ENCODE data around the gene TMEM81. TPM values are rescaled to one million over a fixed set of nuclear protein-coding genes. Genes with fewer than 3 reads are reported as not detected.

TMEM81 gene
- total RNA-seq, 1 donor from 2014 or later: not detected

GRCh38 chr1:205056956-205057568 lies 27.2 kb downstream of the TMEM81 start:
- Histone ChIP-seq H3K4me1 (no peaks in the 10 kb centered on the region), H3K36me3 (no peaks in the 10 kb centered on the region), H3K27ac (no peak overlapping the region), H3K4me3 (no peak overlapping the region), H3K27me3 (no peaks in the 10 kb centered on the region), H3K9me3 (no peaks in the 10 kb centered on the region)
- intact Hi-C loops (cut with DNase I): no loop called here
- TF ChIP-seq, protein P1, sequence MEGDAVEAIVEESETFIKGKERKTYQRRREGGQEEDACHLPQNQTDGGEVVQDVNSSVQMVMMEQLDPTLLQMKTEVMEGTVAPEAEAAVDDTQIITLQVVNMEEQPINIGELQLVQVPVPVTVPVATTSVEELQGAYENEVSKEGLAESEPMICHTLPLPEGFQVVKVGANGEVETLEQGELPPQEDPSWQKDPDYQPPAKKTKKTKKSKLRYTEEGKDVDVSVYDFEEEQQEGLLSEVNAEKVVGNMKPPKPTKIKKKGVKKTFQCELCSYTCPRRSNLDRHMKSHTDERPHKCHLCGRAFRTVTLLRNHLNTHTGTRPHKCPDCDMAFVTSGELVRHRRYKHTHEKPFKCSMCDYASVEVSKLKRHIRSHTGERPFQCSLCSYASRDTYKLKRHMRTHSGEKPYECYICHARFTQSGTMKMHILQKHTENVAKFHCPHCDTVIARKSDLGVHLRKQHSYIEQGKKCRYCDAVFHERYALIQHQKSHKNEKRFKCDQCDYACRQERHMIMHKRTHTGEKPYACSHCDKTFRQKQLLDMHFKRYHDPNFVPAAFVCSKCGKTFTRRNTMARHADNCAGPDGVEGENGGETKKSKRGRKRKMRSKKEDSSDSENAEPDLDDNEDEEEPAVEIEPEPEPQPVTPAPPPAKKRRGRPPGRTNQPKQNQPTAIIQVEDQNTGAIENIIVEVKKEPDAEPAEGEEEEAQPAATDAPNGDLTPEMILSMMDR (IDR thresholded peaks at IDR 0.05): no peak
- DNase-seq (ENCODE audit: low spot score in 2 of 2): no peak

DNA sequence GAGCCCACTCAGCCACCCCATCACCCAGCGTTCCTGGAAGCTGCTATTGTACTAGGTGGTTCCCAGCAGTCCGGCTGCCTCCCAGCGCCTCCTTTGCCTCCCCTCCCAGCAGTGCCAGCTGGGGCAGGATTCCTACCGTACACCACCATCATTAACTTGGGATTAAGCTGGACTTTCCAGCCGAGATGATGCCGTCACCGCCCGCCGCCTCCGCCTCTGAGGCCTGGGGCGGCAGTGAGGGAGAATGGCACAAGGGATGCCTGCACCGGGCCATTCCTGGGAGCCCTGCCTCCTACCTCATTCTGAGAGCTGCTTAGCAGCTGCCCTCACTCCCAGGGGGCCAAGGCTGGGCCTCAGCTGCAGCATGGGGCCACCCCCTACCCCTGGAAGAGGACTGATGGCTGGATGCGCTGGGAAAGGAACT lies 28.1 kb downstream of the TMEM81 start:
- Histone ChIP-seq H3K9me3 (no peaks in the 10 kb centered on the region), H3K27ac (no peak overlapping the region), H3K36me3 (no peaks in the 10 kb centered on the region), H3K27me3 (no peaks in the 10 kb centered on the region), H3K4me3 (no peak overlapping the region), H3K4me1 (no peaks in the 10 kb centered on the region)
- intact Hi-C loops (cut with DNase I): no loop called here
- DNase-seq (ENCODE audit: low spot score in 2 of 2): no peak
- TF ChIP-seq, protein P1 (IDR thresholded peaks at IDR 0.05): no peak

DNA sequence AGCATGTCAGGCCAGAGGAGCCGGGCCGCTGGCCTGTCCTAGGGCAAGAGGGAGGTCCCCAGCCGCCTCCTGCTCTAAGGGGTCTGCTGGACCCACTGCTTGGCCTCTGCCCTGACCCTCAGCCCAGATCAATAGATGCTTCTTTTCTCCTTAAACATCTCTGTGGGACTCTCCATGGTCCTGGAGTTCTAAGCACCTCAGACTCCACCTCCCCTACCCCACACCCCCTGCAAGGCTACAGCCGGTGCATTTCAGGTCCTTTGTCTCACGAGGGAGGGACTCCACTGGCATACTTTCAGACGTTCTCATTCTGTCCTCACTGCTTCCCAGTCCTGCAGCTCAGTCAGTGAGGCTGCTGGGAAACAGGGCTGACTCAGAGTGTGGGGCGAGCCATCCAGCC lies 30.2 kb downstream of the TMEM81 start:
- H3K27me3 ChIP-seq: no peaks in the 10 kb centered on the region
- H3K9me3 ChIP-seq: no peaks in the 10 kb centered on the region
- TF ChIP-seq, protein P1 (IDR thresholded peaks at IDR 0.05): no peak
- no peak for DNase-seq (ENCODE audit: low spot score in 2 of 2)
- no peaks in the 10 kb centered on the region for H3K4me1 ChIP-seq
- H3K27ac ChIP-seq: no peak overlapping the region
- no peak overlapping the region for H3K4me3 ChIP-seq
- intact Hi-C loops (cut with DNase I): no loop called here
- no peaks in the 10 kb centered on the region for H3K36me3 ChIP-seq

DNA sequence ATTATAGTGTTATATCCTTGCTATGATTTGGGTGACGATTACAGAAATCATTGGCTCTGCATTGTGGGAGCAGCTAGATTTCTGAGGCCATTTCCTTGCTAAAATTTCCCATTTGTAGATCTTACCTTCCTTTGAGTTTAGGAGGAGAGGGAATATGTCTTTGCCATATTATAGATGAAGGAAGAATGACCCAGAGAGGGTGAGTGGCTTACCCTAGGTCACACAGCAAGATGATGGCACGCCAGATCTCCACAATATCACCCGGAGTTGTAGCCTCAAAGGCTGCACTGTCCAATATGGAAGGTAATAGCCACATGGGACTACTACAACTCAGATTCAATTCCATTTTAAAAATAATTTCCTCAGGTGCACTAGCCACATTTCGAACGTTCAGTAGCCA lies 31.0 kb downstream of the TMEM81 start:
- no peak for DNase-seq (ENCODE audit: low spot score in 2 of 2)
- intact Hi-C loops (cut with DNase I): no loop called here
- TF ChIP-seq, protein P1 (IDR thresholded peaks at IDR 0.05): no peak

DNA sequence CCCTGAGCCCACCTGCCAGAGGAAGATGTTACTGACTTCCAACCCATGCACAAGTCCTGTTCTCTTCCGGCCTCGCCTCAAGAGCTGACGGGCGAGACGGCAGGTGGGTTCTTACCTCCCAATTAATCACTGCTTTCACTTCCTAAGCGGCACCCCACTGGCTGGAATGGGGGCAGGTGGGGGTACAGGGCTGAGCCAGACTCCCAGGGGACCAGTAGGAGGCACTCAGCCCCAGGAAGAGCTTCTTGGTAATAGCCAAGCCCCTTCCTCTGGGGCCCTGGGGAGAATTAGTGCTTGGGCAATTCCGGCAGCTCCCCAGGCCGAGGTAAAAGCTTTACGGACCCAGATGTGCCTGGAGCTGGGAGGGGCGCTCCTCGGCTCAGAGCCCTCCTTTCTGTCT lies 31.6 kb downstream of the TMEM81 start:
- Histone ChIP-seq H3K9me3 (no peaks in the 10 kb centered on the region), H3K4me3 (no peak overlapping the region), H3K36me3 (no peaks in the 10 kb centered on the region), H3K27me3 (no peaks in the 10 kb centered on the region), H3K4me1 (no peaks in the 10 kb centered on the region), H3K27ac (no peak overlapping the region)
- intact Hi-C loops (cut with DNase I): no loop called here
- TF ChIP-seq, protein P1 (IDR thresholded peaks at IDR 0.05): no peak
- DNase-seq (ENCODE audit: low spot score in 2 of 2): no peak

More for the DNA sequence above, 31.0 kb downstream of the TMEM81 start:
- no peaks in the 10 kb centered on the region for H3K4me1 ChIP-seq
- no peak overlapping the region for H3K4me3 ChIP-seq
- H3K27me3 ChIP-seq: no peaks in the 10 kb centered on the region
- no peaks in the 10 kb centered on the region for H3K36me3 ChIP-seq
- H3K27ac ChIP-seq: no peak overlapping the region
- no peaks in the 10 kb centered on the region for H3K9me3 ChIP-seq

GRCh38 chr1:205049479-205049878 lies 34.8 kb downstream of the TMEM81 start:
- Histone ChIP-seq H3K36me3 (no peaks in the 10 kb centered on the region), H3K4me1 (no peaks in the 10 kb centered on the region), H3K4me3 (no peak overlapping the region), H3K27me3 (no peaks in the 10 kb centered on the region), H3K27ac (no peak overlapping the region), H3K9me3 (no peaks in the 10 kb centered on the region)
- no peak for DNase-seq (ENCODE audit: low spot score in 2 of 2)
- intact Hi-C loops (cut with DNase I): no loop called here
- TF ChIP-seq, protein P1 (IDR thresholded peaks at IDR 0.05): no peak

All from ascending aorta (tissue), 2 donors.